SK-N-SH (cell line): ENCODE results near the gene MRPL44. TPM values are rescaled to one million over a fixed set of nuclear protein-coding genes. Genes with fewer than 3 reads are reported as not detected.

Experiments
- CTCF ChIA-PET: fragments of 300-600, 350-600 bp; formaldehyde crosslinking; extraction: SDS; loops from one replicate; lab custom pipeline; 2021; lab: Yijun Ruan, JAX
- POLR2A ChIA-PET: fragments of 350-600 bp; sonication (Branson Sonifier 250); formaldehyde crosslinking; extraction: SDS; loops from one replicate; lab custom pipeline; 2020; ENCODE audit warnings: antibody characterized with exemption, inconsistent platforms; lab: Yijun Ruan, JAX
- DNase-seq: peaks from one replicate; pipeline ENCODE4 v3.0.0; 2012
- H2AFZ ChIP-seq: fragments of 200-600 bp; sonication (generic); 2 replicates; pipeline ENCODE4 v1.8.1; 2016; ENCODE audit warnings: antibody characterized with exemption, mild to moderate bottlenecking, low read depth
- H3F3A ChIP-seq: fragments of 200-600 bp; sonication (generic); replicated peaks from 2 replicates; pipeline ENCODE3; 2016; ENCODE audit warnings: antibody characterized with exemption, mild to moderate bottlenecking; ENCODE audit not compliant: insufficient read depth
- H3K27ac ChIP-seq, 2 experiments: fragments of 200-500 bp in 1 of 2; fragments of 200-600 bp in 1 of 2; sonication (Bioruptor generic) in 1 of 2; sonication (generic), shearing (Covaris generic) in 1 of 2; 2 replicates each; pipeline versions ENCODE4 v1.5.1 to v1.6.1; 2014 to 2016; ENCODE audit warnings: low read depth in 2 of 2, inconsistent platforms in 1 of 2, low read length in 1 of 2, mild to moderate bottlenecking in 1 of 2, mixed read lengths in 1 of 2
- H3K27me3 ChIP-seq: fragments of 200-600 bp; sonication (generic), shearing (Covaris generic); 2 replicates; pipeline ENCODE4 v1.6.1; 2016; ENCODE audit warnings: mixed run types; ENCODE audit not compliant: insufficient read depth
- H3K36me3 ChIP-seq, 2 experiments: fragments of 200-500 bp in 1 of 2; fragments of 200-600 bp in 1 of 2; sonication (Bioruptor generic) in 1 of 2; sonication (generic) in 1 of 2; replicated peaks in 1 of 2; 2 replicates each; pipeline versions ENCODE3 to v1.5.1; 2014 to 2016; ENCODE audit warnings: low read length in 1 of 2, mild to moderate bottlenecking in 1 of 2; ENCODE audit not compliant: insufficient read depth in 2 of 2, control insufficient read depth in 1 of 2
- H3K4me1 ChIP-seq, 2 experiments: fragments of 200-500 bp in 1 of 2; fragments of 200-600 bp in 1 of 2; sonication (Bioruptor generic) in 1 of 2; sonication (generic), shearing (Covaris generic) in 1 of 2; 2 replicates each; pipeline versions ENCODE4 v1.5.1 to v1.6.1; 2014 to 2016; ENCODE audit warnings: low read depth in 1 of 2, low read length in 1 of 2, mixed run types in 1 of 2; ENCODE audit not compliant: insufficient read depth in 2 of 2, control insufficient read depth in 1 of 2
- H3K4me2 ChIP-seq: fragments of 200-600 bp; sonication (generic), shearing (Covaris generic); 2 replicates; pipeline ENCODE4 v1.6.1; 2017; ENCODE audit warnings: mixed run types
- H3K4me3 ChIP-seq, 2 experiments: fragments of 200-500 bp in 1 of 2; fragments of 200-600 bp in 1 of 2; sonication (Bioruptor generic) in 1 of 2; sonication (generic), shearing (Covaris generic) in 1 of 2; 2 replicates each; pipeline versions ENCODE4 v1.5.1 to v1.8.1; 2014 to 2016; ENCODE audit warnings: low read depth in 2 of 2, inconsistent platforms in 1 of 2, low read length in 1 of 2, mild to moderate bottlenecking in 1 of 2, mixed read lengths in 1 of 2, moderate library complexity in 1 of 2
- H3K79me2 ChIP-seq: fragments of 200-600 bp; sonication (generic); 2 replicates; pipeline ENCODE4 v1.8.1; 2017; ENCODE audit warnings: mild to moderate bottlenecking; ENCODE audit not compliant: insufficient read depth
- H3K9ac ChIP-seq: fragments of 200-600 bp; sonication (generic); 2 replicates; pipeline ENCODE4 v1.6.1; 2017; ENCODE audit warnings: mixed run types
- H3K9me2 ChIP-seq: fragments of 200-600 bp; sonication (generic); 2 replicates; pipeline ENCODE4 v1.6.1; 2017; ENCODE audit warnings: mixed run types
- H3K9me3 ChIP-seq: fragments of 200-600 bp; sonication (generic); 2 replicates; pipeline ENCODE4 v1.6.1; 2017; ENCODE audit warnings: mixed run types, mild to moderate bottlenecking, moderate library complexity
- H4K20me1 ChIP-seq: fragments of 200-600 bp; sonication (generic); 2 replicates; pipeline ENCODE4 v1.6.1; 2017; ENCODE audit warnings: mild to moderate bottlenecking, mixed run types; ENCODE audit not compliant: insufficient read depth
- ELF1 ChIP-seq: IDR thresholded peaks from 2 replicates; pipeline ENCODE4 v1.4.0; 2012
- EP300 ChIP-seq, 2 experiments: IDR thresholded peaks; 2 replicates each; pipeline versions ENCODE4 v1.4.0 to v1.6.1; 2012; ENCODE audit warnings: borderline replicate concordance in 1 of 2, low read depth in 1 of 2, low read length in 1 of 2
- FOSL2 ChIP-seq: IDR thresholded peaks from 2 replicates; pipeline ENCODE4 v1.4.0; 2012; ENCODE audit warnings: low read depth, mild to moderate bottlenecking, moderate library complexity, borderline replicate concordance
- GATA2 ChIP-seq: sonication (generic); formaldehyde crosslinking; IDR thresholded peaks from 2 replicates; pipeline ENCODE4 v1.5.0; 2020; ENCODE audit warnings: mild to moderate bottlenecking, missing genetic modification reagents
- MEF2A ChIP-seq: IDR thresholded peaks from 2 replicates; pipeline ENCODE4 v1.4.0; 2012; ENCODE audit warnings: low read depth, borderline replicate concordance
- MXI1 ChIP-seq: IDR thresholded peaks from 2 replicates; pipeline ENCODE4 v1.6.1; 2012; ENCODE audit warnings: mild to moderate bottlenecking, low read depth, low read length, improper control_type of control experiment
- NFIC ChIP-seq: IDR thresholded peaks from 2 replicates; pipeline ENCODE4 v1.4.0; 2012; ENCODE audit warnings: borderline replicate concordance
- NRF1 ChIP-seq: IDR thresholded peaks from 2 replicates; pipeline ENCODE4 v1.6.1; 2012; ENCODE audit warnings: low read depth, mild to moderate bottlenecking, low read length
- PBX3 ChIP-seq: IDR thresholded peaks from 2 replicates; pipeline ENCODE4; 2012
- POLR2AphosphoS5 ChIP-seq: IDR thresholded peaks from 2 replicates; pipeline ENCODE4 v1.6.1; 2012; ENCODE audit warnings: low read depth, low read length
- RAD21 ChIP-seq: IDR thresholded peaks from 2 replicates; pipeline ENCODE4 v1.6.1; 2012; ENCODE audit warnings: mild to moderate bottlenecking, low read length
- RCOR1 ChIP-seq: fragments of 150-350 bp; IDR thresholded peaks from 2 replicates; pipeline ENCODE4 v1.6.1; 2017; ENCODE audit warnings: antibody characterized with exemption, low read length
- REST ChIP-seq: IDR thresholded peaks from 2 replicates; pipeline ENCODE4 v1.6.1; 2012; ENCODE audit warnings: mild to moderate bottlenecking, low read depth, low read length, moderate library complexity
- RFX5 ChIP-seq: IDR thresholded peaks from 2 replicates; pipeline ENCODE4 v1.6.1; 2012; ENCODE audit warnings: mild to moderate bottlenecking, improper control_type of control experiment, low read length
- TEAD4 ChIP-seq: IDR thresholded peaks from 2 replicates; pipeline ENCODE4 v1.4.0; 2012; ENCODE audit warnings: mild to moderate bottlenecking, borderline replicate concordance; ENCODE audit not compliant: insufficient read depth
- USF1 ChIP-seq: IDR thresholded peaks from 2 replicates; pipeline ENCODE4 v1.4.0; 2012; ENCODE audit warnings: low read depth, borderline replicate concordance
- YY1 ChIP-seq: IDR thresholded peaks from 2 replicates; pipeline ENCODE4 v1.4.0; 2012; ENCODE audit warnings: low read depth, mild to moderate bottlenecking
- WGBS: methylation state at CpG from one replicate; pipeline ENCODE4 v1.1.6; 2017; ENCODE audit warnings: low lambda C conversion rate; 5-methylcytosine and 5-hydroxymethylcytosine counted together
- polyA plus RNA-seq, 3 experiments: library from polyadenylated mRNA; depleted of rRNA; stranded (reverse); fragments of >200 nt; gene quantifications; 2 replicates each; pipeline ENCODE4 v1.2.3, GENCODE V29; 2012

MRPL44 gene
- polyA plus RNA-seq, 1 of the 3 experiments (the other 2 are of a cell fraction), result 12.9 TPM

GRCh38 chr2:223989206-223989855, 32.1 kb downstream of the MRPL44 start:
- no peak for DNase-seq
- Histone ChIP-seq H4K20me1 (no peaks in the 10 kb centered on the region), H2AFZ (no peak overlapping the region), H3K4me3 (no peak overlapping the region), H3K9ac (no peak overlapping the region), H3K27ac (no peak overlapping the region)
- no peak for TF ChIP-seq POLR2AphosphoS5
- no peak for TF ChIP-seq RCOR1
- TF ChIP-seq PBX3, result no peak
- no peak for TF ChIP-seq NFIC
- TF ChIP-seq RFX5, result no peak
- no peak for TF ChIP-seq GATA2 (CRISPR knock-in tag)
- TF ChIP-seq MEF2A, result no peak
- no peak for TF ChIP-seq USF1
- TF ChIP-seq TEAD4, result no peak
- TF ChIP-seq REST, result no peak
- no peak for TF ChIP-seq FOSL2
- TF ChIP-seq YY1, result no peak
- no peak for TF ChIP-seq EP300 (IDR thresholded peaks at IDR 0.05; ENCODE audit: borderline replicate concordance in 1 of 2, low read depth in 1 of 2, low read length in 1 of 2)
- TF ChIP-seq RAD21, result no peak
- no peak for TF ChIP-seq ELF1
- no peak for TF ChIP-seq MXI1
- TF ChIP-seq NRF1, result no peak
- TF ChIP-seq, all 33 proteins: peak for 0
- POLR2A ChIA-PET, result no interaction called here
- Histone ChIP-seq H3K4me2 (no peak overlapping the region), H3F3A (no peaks in the 10 kb centered on the region), H3K27me3 (no peaks in the 10 kb centered on the region), H3K36me3 (peaks cover 28 to 48% of the 10 kb centered on the region in 2 experiments), H3K4me1 (peaks cover 0 to 2% of the 10 kb centered on the region in 2 experiments; a peak in 2 of 4 replicates), H3K9me3 (no peaks in the 10 kb centered on the region), H3K79me2 (no peaks in the 10 kb centered on the region), H3K9me2 (no peaks in the 10 kb centered on the region)
- 89% methylated on average over 10 of the region's 10 CpGs for WGBS
- CTCF ChIA-PET, result interaction anchor here (0.9 to 12.0 kb wide), 4 partner anchors 15 to 380 kb away, joined by 3 to 439 read pairs (median 129); no protein-coding TSS in a partner anchor
